Colonic mucosa (tissue), 4 donors: ENCODE results near the gene ZBTB39. TPM values are rescaled to one million over a fixed set of nuclear protein-coding genes. Genes with fewer than 3 reads are reported as not detected.
"Not testable (repeated sequence)": the region's sequence is repeated elsewhere in the genome, so short reads cannot be mapped to it uniquely, and the experiment has no call there.

Source experiments
- DNase-seq: peaks from one replicate; pipeline ENCODE4 v3.0.0-alpha.2; 2020
- H3K27ac ChIP-seq: fragments of 200-600 bp; one replicate; pipeline ENCODE4 v1.8.0; 2021
- H3K27me3 ChIP-seq: fragments of 200-600 bp; one replicate; pipeline ENCODE4 v1.8.0; 2021
- H3K36me3 ChIP-seq: fragments of 200-600 bp; one replicate; pipeline ENCODE4 v1.8.0; 2021
- H3K4me1 ChIP-seq: fragments of 200-600 bp; one replicate; pipeline ENCODE4 v1.8.0; 2021; ENCODE audit warnings: mild to moderate bottlenecking
- H3K4me3 ChIP-seq: fragments of 200-600 bp; one replicate; pipeline ENCODE4 v1.8.0; 2021
- H3K9ac ChIP-seq, 2 donors: one replicate each; pipeline ENCODE4 v1.7.0; 2013; ENCODE audit warnings: control low read depth in 2 of 2, low read depth in 2 of 2, low read length in 2 of 2
- H3K9me3 ChIP-seq: fragments of 200-600 bp; one replicate; pipeline ENCODE4 v1.8.0; 2021
- intact Hi-C: fragments of 100-400 bp; cut with DNase I; formaldehyde crosslinking; loops from one replicate; pipeline ENCODE4 v1.14.1; 2022
- total RNA-seq, 2 donors: library from RNA; stranded (reverse); fragmentation: NEBNext Ultra II Directional in 1 of 2; extraction: Animal tissue kit (Norgen Biotek cat#: 25700) in 1 of 2; gene quantifications; one replicate each; pipeline ENCODE4 v1.2.1, GENCODE V29; 2021
- TF ChIP-seq, protein P1 (sequence below): fragments of 200-600 bp; IDR thresholded peaks from one replicate; pipeline ENCODE4 v1.8.0; 2022; ENCODE audit warnings: antibody characterized with exemption, mild to moderate bottlenecking
- donor health status: healthy.
- donor health status: DM: no; HTN: no; CAD: no.
- donor health status: DM: no; HTN: no; CAD: no.

ZBTB39 gene
- total RNA-seq, 2 donors from 2014 or later: 3.7 to 5.7 TPM

DNA sequence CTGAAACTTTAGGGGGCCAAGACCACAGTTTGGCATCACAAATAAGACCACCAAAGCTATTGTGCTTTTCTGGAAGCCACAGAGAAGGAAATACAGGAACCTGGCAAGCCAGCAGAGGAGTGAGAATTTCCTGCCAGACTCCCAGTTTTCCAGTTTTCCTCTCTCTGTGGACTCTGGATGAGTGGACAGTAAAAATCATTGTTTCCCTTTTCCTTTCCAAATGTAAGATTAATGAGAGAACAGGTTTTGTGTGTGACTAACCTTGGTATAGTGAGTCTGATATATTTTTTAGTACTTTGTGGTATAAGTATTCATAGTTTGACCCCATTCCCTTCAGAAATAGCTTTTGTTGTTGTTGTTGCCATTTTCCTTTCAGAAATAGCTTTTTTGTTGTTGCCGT, 12.6 kb upstream of the ZBTB39 start:
- no peak for DNase-seq
- Histone ChIP-seq H3K36me3 (no peaks in the 10 kb centered on the region), H3K9ac (no peak overlapping the region), H3K9me3 (no peaks in the 10 kb centered on the region), H3K4me3 (no peak overlapping the region), H3K27ac (no peak overlapping the region), H3K4me1 (no peaks in the 10 kb centered on the region), H3K27me3 (no peaks in the 10 kb centered on the region)
- TF ChIP-seq, protein P1, sequence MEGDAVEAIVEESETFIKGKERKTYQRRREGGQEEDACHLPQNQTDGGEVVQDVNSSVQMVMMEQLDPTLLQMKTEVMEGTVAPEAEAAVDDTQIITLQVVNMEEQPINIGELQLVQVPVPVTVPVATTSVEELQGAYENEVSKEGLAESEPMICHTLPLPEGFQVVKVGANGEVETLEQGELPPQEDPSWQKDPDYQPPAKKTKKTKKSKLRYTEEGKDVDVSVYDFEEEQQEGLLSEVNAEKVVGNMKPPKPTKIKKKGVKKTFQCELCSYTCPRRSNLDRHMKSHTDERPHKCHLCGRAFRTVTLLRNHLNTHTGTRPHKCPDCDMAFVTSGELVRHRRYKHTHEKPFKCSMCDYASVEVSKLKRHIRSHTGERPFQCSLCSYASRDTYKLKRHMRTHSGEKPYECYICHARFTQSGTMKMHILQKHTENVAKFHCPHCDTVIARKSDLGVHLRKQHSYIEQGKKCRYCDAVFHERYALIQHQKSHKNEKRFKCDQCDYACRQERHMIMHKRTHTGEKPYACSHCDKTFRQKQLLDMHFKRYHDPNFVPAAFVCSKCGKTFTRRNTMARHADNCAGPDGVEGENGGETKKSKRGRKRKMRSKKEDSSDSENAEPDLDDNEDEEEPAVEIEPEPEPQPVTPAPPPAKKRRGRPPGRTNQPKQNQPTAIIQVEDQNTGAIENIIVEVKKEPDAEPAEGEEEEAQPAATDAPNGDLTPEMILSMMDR: no peak
- intact Hi-C loops: loop anchor here (10.0 kb wide), 1 partner anchor 166 kb away; no protein-coding TSS in a partner anchor

DNA sequence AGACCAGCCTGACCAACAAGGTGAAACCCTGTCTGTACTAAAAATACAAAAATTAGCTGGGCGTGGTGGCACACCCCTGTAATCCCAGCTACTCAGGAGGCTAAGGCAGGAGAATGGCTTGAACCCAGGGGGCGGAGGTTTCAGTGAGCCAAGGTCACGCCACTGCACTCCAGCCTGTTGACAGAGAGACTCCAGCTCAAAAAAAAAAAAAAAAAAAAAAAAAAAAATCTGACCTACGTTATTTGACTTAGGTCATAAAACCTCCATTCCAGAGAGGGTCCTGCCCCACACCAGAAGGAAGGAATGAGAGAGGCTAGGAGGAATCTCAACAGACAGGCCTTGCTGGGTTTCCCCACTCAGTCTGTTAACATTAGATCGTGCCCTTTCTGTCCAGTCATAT, 12.0 kb upstream of the ZBTB39 start:
- H3K27ac ChIP-seq, H3K27me3 ChIP-seq, H3K4me3 ChIP-seq, H3K9me3 ChIP-seq, H3K9ac ChIP-seq, H3K4me1 ChIP-seq, H3K36me3 ChIP-seq: not testable (repeated sequence)
- peak; percentile 32 for DNase-seq
- intact Hi-C loops: loop anchor here (10.0 kb wide), 1 partner anchor 166 kb away; no protein-coding TSS in a partner anchor

DNA sequence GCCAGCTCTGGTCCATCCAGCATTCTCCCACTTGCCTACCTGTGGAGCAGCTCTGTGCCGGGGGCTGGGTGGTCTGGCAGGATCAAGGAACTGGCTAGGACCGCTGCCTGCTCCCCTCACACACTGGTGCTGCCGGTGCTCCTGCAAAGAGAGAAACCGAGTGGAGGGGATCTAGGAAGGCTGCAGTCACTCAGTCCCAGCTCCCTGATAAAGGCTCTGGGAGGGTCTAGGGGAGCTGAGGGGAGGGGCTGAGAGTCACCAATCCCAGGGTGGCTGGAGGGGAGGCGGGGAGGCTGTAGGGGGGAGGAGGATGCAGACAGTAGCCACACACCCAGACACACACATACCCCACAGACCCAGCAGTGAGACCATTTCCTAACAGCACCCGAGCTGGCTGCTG, 10.0 kb upstream of the ZBTB39 start, which contains the start of gene TAC3:
Gene TAC3, minus strand, starts transcription at position 182 of the 400 bp plus-strand sequence. CDS start 732 bp downstream, outside the sequence.
- H3K36me3 ChIP-seq: no peaks in the 10 kb centered on the region
- DNase-seq: no peak
- H3K9ac ChIP-seq: peak within 1 kb of the TSS in 1 of 2 donors; percentile 7
- H3K4me3 ChIP-seq: no peak within 1 kb of the TSS
- no peaks in the 10 kb centered on the region for H3K9me3 ChIP-seq
- no peaks in the 10 kb centered on the region for H3K4me1 ChIP-seq
- intact Hi-C loops: loop anchor here (10.0 kb wide), 1 partner anchor 168 kb away; no protein-coding TSS in a partner anchor
- TF ChIP-seq, protein P1: no peak
- no peaks in the 10 kb centered on the region for H3K27me3 ChIP-seq
- no peak within 1 kb of the TSS for H3K27ac ChIP-seq

DNA sequence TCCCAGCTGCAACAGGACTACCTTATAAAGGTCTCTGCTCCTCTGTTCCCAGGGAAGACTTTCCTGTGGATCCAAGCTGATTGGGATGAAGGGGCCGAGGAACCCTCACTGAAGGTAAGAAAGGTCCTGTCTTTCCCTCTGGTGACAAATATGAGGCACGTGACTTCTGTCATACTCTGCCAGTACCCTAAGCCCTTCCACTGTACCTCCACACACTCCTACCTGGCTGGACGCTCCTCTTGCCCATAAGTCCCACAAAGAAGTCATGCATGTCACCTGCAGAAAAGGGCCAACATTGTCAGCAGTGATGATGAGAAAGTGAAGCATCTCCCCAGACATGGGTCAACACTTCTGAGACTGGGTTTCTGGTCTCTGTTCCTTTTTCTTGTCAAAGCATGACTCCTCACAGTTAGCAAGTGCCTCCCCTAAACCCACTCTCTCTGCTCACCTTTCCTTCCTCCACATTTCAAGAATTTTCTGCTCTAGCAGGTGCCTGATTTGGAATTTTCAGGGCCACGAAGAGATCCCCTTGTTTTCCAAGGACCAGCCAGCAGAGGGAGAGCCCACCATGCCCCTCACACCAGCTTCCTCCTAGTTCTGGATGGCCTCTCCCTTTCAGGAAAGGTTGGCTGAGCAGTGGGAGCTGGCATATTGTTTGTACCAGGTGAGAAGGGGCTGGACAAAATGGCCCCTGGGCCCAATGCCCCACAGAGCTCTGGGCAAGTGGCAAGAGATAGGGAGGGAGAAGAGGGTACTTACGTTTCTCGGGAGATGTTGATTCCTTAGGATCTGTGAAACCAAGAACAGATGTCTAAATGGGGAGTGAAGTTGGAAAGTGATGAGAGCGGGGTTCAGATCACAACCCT, 6.5 kb upstream of the ZBTB39 start:
- Histone ChIP-seq H3K36me3 (no peaks in the 10 kb centered on the region), H3K4me3 (no peak overlapping the region), H3K9me3 (no peaks in the 10 kb centered on the region), H3K27me3 (no peaks in the 10 kb centered on the region), H3K4me1 (no peaks in the 10 kb centered on the region), H3K27ac (no peak overlapping the region), H3K9ac (no peak overlapping the region)
- intact Hi-C loops: loop anchor here (10.0 kb wide), 1 partner anchor 172 kb away; no protein-coding TSS in a partner anchor
- TF ChIP-seq, protein P1: no peak
- no peak for DNase-seq

DNA sequence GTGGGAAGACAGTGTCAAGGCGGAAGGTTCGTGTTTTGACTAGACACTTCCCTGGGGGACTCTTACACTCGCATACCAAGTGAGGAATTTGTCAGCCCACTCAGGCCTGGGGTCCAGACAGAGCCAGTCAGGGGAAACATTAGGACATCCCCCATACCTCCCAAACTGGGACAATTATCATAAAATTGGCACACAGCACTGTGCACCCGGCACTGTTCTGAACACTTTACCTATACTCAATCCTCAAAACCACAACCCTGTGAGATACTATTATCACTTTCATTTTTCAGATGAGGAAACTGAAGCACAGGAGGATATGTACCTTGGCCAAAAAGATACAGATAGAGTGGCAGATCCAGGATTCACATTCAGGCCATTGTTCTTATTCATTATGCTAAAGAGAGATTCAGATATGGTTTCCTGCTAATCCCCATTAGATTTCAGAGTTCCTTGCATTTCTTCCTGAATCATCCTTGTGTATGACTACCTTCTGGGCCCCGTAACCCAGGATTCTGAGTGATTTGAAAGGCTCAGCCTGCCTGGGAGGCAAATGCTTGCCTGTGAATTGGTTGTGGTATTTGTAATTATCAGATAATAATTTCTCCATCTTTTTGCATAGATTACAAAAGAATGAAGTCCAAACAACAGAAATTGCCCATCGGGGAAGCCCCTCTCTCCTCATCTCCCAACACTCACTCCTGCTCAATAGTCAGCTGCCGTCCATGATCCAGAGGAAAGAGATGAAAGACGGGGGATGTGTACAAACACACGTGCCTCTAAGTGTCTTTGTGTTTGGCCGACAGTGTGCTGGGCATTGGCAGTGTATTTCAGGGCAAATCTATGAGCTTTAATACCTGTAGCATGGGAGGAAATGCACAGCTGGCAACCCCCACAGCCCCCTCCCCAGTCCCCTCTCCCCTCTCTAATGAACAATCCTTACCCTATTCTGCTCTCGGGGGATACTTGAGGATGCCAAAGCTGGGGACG, 5.4 kb upstream of the ZBTB39 start:
- intact Hi-C loops: loop anchor here (10.0 kb wide), 1 partner anchor 173 kb away; no protein-coding TSS in a partner anchor
- no peak overlapping the region for H3K27ac ChIP-seq
- H3K36me3 ChIP-seq: no peaks in the 10 kb centered on the region
- no peak overlapping the region for H3K4me3 ChIP-seq
- H3K9ac ChIP-seq: no peak overlapping the region
- H3K4me1 ChIP-seq: no peaks in the 10 kb centered on the region
- no peak for DNase-seq
- H3K9me3 ChIP-seq: no peaks in the 10 kb centered on the region
- H3K27me3 ChIP-seq: no peaks in the 10 kb centered on the region
- TF ChIP-seq, protein P1: no peak
